Spleen (tissue), 11 donors: ENCODE results near the gene CALHM4. TPM values are rescaled to one million over a fixed set of nuclear protein-coding genes. Genes with fewer than 3 reads are reported as not detected.
A peak's percentile ranks its signal among the peaks of the same experiment; 100 is the strongest.

Experiments
- DNase-seq: peaks from one replicate; pipeline ENCODE4 v3.0.0-alpha.2; 2020
- H3K27ac ChIP-seq, 8 donors: fragments of 200-600 bp; sonication (generic) in 7 of 8; 1 replicate in 4 of 8; 2 replicates in 4 of 8; pipeline versions ENCODE4 v1.5.0 to v1.8.0; 2016 to 2021; ENCODE audit warnings: inconsistent platforms in 4 of 8, mild to moderate bottlenecking in 4 of 8, moderate library complexity in 1 of 8
- H3K27me3 ChIP-seq, 7 donors: fragments of 200-600 bp; sonication (generic) in 6 of 7; replicated peaks in 1 of 7; 1 replicate in 4 of 7; 2 replicates in 3 of 7; pipeline versions ENCODE4 v1.5.0 to v1.8.0; 2016 to 2021; ENCODE audit warnings: inconsistent platforms in 3 of 7, mild to moderate bottlenecking in 1 of 7
- H3K36me3 ChIP-seq, 6 donors: fragments of 200-600 bp; sonication (generic) in 5 of 6; 1 replicate in 4 of 6; 2 replicates in 2 of 6; pipeline versions ENCODE4 v1.5.0 to v1.8.0; 2016 to 2021; ENCODE audit warnings: inconsistent platforms in 2 of 6
- H3K4me1 ChIP-seq, 6 donors: fragments of 200-600 bp; sonication (generic) in 5 of 6; 1 replicate in 3 of 6; 2 replicates in 3 of 6; pipeline versions ENCODE4 v1.5.0 to v1.8.0; 2016 to 2021; ENCODE audit warnings: inconsistent platforms in 3 of 6
- H3K4me3 ChIP-seq, 8 donors: fragments of 200-600 bp; sonication (generic) in 7 of 8; 1 replicate in 4 of 8; 2 replicates in 4 of 8; pipeline versions ENCODE4 v1.5.0 to v1.8.0; 2016 to 2021; ENCODE audit warnings: inconsistent platforms in 4 of 8, mild to moderate bottlenecking in 4 of 8, moderate library complexity in 2 of 8
- H3K9me3 ChIP-seq, 8 donors: fragments of 200-600 bp; sonication (generic) in 7 of 8; 1 replicate in 4 of 8; 2 replicates in 4 of 8; pipeline versions ENCODE4 v1.5.0 to v1.8.0; 2016 to 2021; ENCODE audit warnings: inconsistent platforms in 4 of 8
- CTCF ChIP-seq, 11 experiments: fragments of 200-600 bp in 7 of 11; fragments of 450-650 bp in 4 of 11; sonication (generic) in 4 of 11; IDR thresholded peaks in 8 of 11; conservative IDR thresholded peaks in 3 of 11; 1 replicate in 7 of 11; 2 replicates in 4 of 11; pipeline versions ENCODE4 v1.4.0 to v1.8.0; 2016 to 2021; ENCODE audit warnings: antibody characterized with exemption in 11 of 11, inconsistent platforms in 4 of 11, mild to moderate bottlenecking in 1 of 11
- POLR2A ChIP-seq, 3 donors: fragments of 450-650 bp; IDR thresholded peaks; one replicate each; pipeline ENCODE4 v1.5.1; 2017; ENCODE audit warnings: antibody characterized with exemption in 3 of 3, mild to moderate bottlenecking in 1 of 3
- POLR2AphosphoS5 ChIP-seq, 3 donors: sonication (generic); formaldehyde crosslinking; IDR thresholded peaks; one replicate each; pipeline ENCODE4 v1.5.1; 2017; ENCODE audit warnings: antibody characterized with exemption in 3 of 3
- WGBS, 5 donors: extraction: QIAGEN DNeasy Blood & Tissue Kit in 3 of 5; methylation state at CpG; one replicate each; pipeline versions ENCODE4 v1.1.5 to v1.1.7; 2013 to 2018; 5-methylcytosine and 5-hydroxymethylcytosine counted together
- intact Hi-C: fragments of 100-400 bp; cut with DNase I; formaldehyde crosslinking; loops from one replicate; pipeline ENCODE4 v1.15.0; 2023; ENCODE audit warnings: low total_unique reads
- polyA plus RNA-seq, 3 donors: library from polyadenylated mRNA; stranded (reverse); fragments of 200-250 nt; gene quantifications; one replicate each; pipeline ENCODE4 v1.2.1, GENCODE V29; 2013
- total RNA-seq, 7 donors: library from RNA; depleted of rRNA in 3 of 7; stranded (reverse); fragments of >200 nt in 3 of 7; fragmentation: NEBNext Ultra II Directional in 4 of 7; extraction: Animal tissue kit (Norgen Biotek cat#: 25700) in 4 of 7; gene quantifications; one replicate each; pipeline versions ENCODE4 v1.1.0 to v1.2.1, GENCODE V29; 2016 to 2021
- donor health status: healthy with polysubstance abuse.
- donor health status: DM: no; HTN: no; CAD: no; lungs with moderate emphysema.
- donor health status: DM: no; HTN: no; CAD: no.
- donor health status: Bipolar disorder and iron deficiency.
- donor health status: healthy.
- donor health status: DM: no; HTN: no; CAD: no.
- donor health status: DM: yes; HTN: yes; CAD: no.

CALHM4 gene
- total and polyA plus RNA-seq, 10 donors = not detected

GRCh38 chr6:116512111-116512559, 41.4 kb upstream of the CALHM4 start:
- peaks cover 0 to 7% (median 0%) of the 10 kb centered on the region in 6 donors for H3K36me3 ChIP-seq
- H3K4me1 ChIP-seq = peaks cover 0 to 31% (median 12%) of the 10 kb centered on the region in 6 donors
- H3K27me3 ChIP-seq = no peaks in the 10 kb centered on the region
- intact Hi-C loops = no loop called here
- 36 to 54% (median 52%) methylated on average over 4 of the region's 4 CpGs for WGBS, 5 donors
- peaks cover 0 to 13% (median 0%) of the 10 kb centered on the region in 8 donors for H3K9me3 ChIP-seq
- peak overlapping the region; percentile 7 to 59 (median 26) for H3K4me3 ChIP-seq
- no peak for TF ChIP-seq CTCF (IDR thresholded peaks at IDR 0.05 in 8 of 11, conservative IDR thresholded peaks at IDR 0.05 in 3 of 11)
- no peak for TF ChIP-seq POLR2AphosphoS5 (IDR thresholded peaks at IDR 0.05)
- H3K27ac ChIP-seq = peak overlapping the region; percentile 70 to 87 (median 84)
- DNase-seq = no peak

- Histone ChIP-seq H3K4me3 (peak overlapping the region in 6 of 8 donors; percentile 16 to 59 (median 28)), H3K36me3 (peaks cover 0 to 7% (median 0%) of the 10 kb centered on the region in 6 donors), H3K27me3 (no peaks in the 10 kb centered on the region), H3K4me1 (peaks cover 0 to 31% (median 12%) of the 10 kb centered on the region in 6 donors), H3K27ac (peak overlapping the region; percentile 70 to 87 (median 84)), H3K9me3 (peaks cover 0 to 13% (median 0%) of the 10 kb centered on the region in 8 donors)
- TF ChIP-seq CTCF (IDR thresholded peaks at IDR 0.05 in 8 of 11, conservative IDR thresholded peaks at IDR 0.05 in 3 of 11) (no peak), POLR2AphosphoS5 (IDR thresholded peaks at IDR 0.05) (no peak), POLR2A (IDR thresholded peaks at IDR 0.05) (no peak)
- intact Hi-C loops = no loop called here
- DNase-seq = no peak
These were observed 40.8 kb upstream of the CALHM4 start for GRCh38 chr6:116512734-116513133.

DNA sequence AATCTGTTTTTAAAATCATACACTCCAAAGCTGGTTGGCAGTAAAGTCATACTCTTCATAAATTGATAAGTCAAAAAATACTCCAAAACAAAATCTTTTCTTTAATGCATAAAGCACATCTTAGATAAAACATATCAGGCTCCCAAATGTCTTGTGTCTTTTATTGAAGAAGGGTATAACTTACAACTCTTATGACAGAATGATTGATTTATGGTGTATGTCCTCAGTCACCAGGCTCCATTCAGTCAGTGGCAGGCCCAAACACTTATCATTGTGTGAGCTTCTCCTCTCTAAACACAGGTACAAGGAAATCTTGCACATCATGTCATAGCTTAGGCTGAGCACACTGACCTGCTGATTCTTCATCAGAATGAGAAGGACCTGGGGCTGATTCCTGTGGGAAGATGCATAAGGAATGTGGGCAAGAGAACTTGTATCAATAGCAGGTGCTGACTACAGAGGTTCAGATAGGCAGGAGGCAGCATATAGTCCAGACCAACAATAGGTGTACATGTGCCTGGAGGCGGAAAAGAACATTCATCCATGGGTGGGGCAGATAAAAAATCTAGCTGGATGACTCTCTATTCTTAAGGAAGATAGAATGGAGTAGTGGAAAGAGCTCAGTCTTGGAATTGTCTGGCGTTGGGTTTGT, 40.2 kb upstream of the CALHM4 start:
- TF ChIP-seq POLR2AphosphoS5 (IDR thresholded peaks at IDR 0.05) (no peak), CTCF (IDR thresholded peaks at IDR 0.05 in 8 of 11, conservative IDR thresholded peaks at IDR 0.05 in 3 of 11) (no peak), POLR2A (IDR thresholded peaks at IDR 0.05) (no peak)
- Histone ChIP-seq H3K9me3 (peaks cover 0 to 13% (median 0%) of the 10 kb centered on the region in 8 donors), H3K4me3 (peak overlapping the region in 3 of 8 donors; percentile 35 to 59 (median 39)), H3K27ac (peak overlapping the region in 5 of 8 donors; percentile 79 to 87 (median 84)), H3K27me3 (no peaks in the 10 kb centered on the region), H3K4me1 (peaks cover 0 to 31% (median 12%) of the 10 kb centered on the region in 6 donors), H3K36me3 (peaks cover 0 to 7% (median 0%) of the 10 kb centered on the region in 6 donors)
- intact Hi-C loops = no loop called here
- 80 to 93% (median 88%) methylated on average over 2 of the region's 2 CpGs for WGBS, 5 donors
- DNase-seq = no peak

GRCh38 chr6:116514111-116514510, 39.4 kb upstream of the CALHM4 start:
- Histone ChIP-seq H3K4me1 (peaks cover 0 to 31% (median 12%) of the 10 kb centered on the region in 6 donors), H3K4me3 (peak overlapping the region in 1 of 8 donors; percentile 59), H3K9me3 (peaks cover 0 to 5% (median 0%) of the 10 kb centered on the region in 8 donors), H3K27ac (no peak overlapping the region), H3K36me3 (peaks cover 0 to 7% (median 0%) of the 10 kb centered on the region in 6 donors), H3K27me3 (no peaks in the 10 kb centered on the region)
- DNase-seq = no peak
- intact Hi-C loops = no loop called here
- TF ChIP-seq POLR2AphosphoS5 (IDR thresholded peaks at IDR 0.05) = no peak
- TF ChIP-seq CTCF (IDR thresholded peaks at IDR 0.05 in 8 of 11, conservative IDR thresholded peaks at IDR 0.05 in 3 of 11) = no peak
- no peak for TF ChIP-seq POLR2A (IDR thresholded peaks at IDR 0.05)
- WGBS, 5 donors = 57 to 71% (median 64%) methylated on average over 4 of the region's 4 CpGs
